Colonic mucosa (tissue), 4 donors: Measurements from ENCODE around the gene GTPBP3. TPM values are rescaled to one million over a fixed set of nuclear protein-coding genes. Genes with fewer than 3 reads are reported as not detected.
A peak's percentile ranks its signal among the peaks of the same experiment; 100 is the strongest.
"Not testable (repeated sequence)": the region's sequence is repeated elsewhere in the genome, so short reads cannot be mapped to it uniquely, and the experiment has no call there.

Experiments
- DNase-seq: peaks from one replicate; pipeline ENCODE4 v3.0.0-alpha.2; 2020
- H3K27ac ChIP-seq: fragments of 200-600 bp; one replicate; pipeline ENCODE4 v1.8.0; 2021
- H3K27me3 ChIP-seq: fragments of 200-600 bp; one replicate; pipeline ENCODE4 v1.8.0; 2021
- H3K36me3 ChIP-seq: fragments of 200-600 bp; one replicate; pipeline ENCODE4 v1.8.0; 2021
- H3K4me1 ChIP-seq: fragments of 200-600 bp; one replicate; pipeline ENCODE4 v1.8.0; 2021; ENCODE audit warnings: mild to moderate bottlenecking
- H3K4me3 ChIP-seq: fragments of 200-600 bp; one replicate; pipeline ENCODE4 v1.8.0; 2021
- H3K9ac ChIP-seq, 2 donors: one replicate each; pipeline ENCODE4 v1.7.0; 2013; ENCODE audit warnings: control low read depth in 2 of 2, low read depth in 2 of 2, low read length in 2 of 2
- H3K9me3 ChIP-seq: fragments of 200-600 bp; one replicate; pipeline ENCODE4 v1.8.0; 2021
- intact Hi-C: fragments of 100-400 bp; cut with DNase I; formaldehyde crosslinking; loops from one replicate; pipeline ENCODE4 v1.14.1; 2022
- total RNA-seq, 2 donors: library from RNA; stranded (reverse); fragmentation: NEBNext Ultra II Directional in 1 of 2; extraction: Animal tissue kit (Norgen Biotek cat#: 25700) in 1 of 2; gene quantifications; one replicate each; pipeline ENCODE4 v1.2.1, GENCODE V29; 2021
- TF ChIP-seq, protein P1 (sequence below): fragments of 200-600 bp; IDR thresholded peaks from one replicate; pipeline ENCODE4 v1.8.0; 2022; ENCODE audit warnings: antibody characterized with exemption, mild to moderate bottlenecking
- donor health status: healthy.
- donor health status: DM: no; HTN: no; CAD: no.
- donor health status: DM: no; HTN: no; CAD: no.

GTPBP3 gene
- total RNA-seq, 2 donors from 2014 or later: 15.4 to 26.9 TPM

DNA sequence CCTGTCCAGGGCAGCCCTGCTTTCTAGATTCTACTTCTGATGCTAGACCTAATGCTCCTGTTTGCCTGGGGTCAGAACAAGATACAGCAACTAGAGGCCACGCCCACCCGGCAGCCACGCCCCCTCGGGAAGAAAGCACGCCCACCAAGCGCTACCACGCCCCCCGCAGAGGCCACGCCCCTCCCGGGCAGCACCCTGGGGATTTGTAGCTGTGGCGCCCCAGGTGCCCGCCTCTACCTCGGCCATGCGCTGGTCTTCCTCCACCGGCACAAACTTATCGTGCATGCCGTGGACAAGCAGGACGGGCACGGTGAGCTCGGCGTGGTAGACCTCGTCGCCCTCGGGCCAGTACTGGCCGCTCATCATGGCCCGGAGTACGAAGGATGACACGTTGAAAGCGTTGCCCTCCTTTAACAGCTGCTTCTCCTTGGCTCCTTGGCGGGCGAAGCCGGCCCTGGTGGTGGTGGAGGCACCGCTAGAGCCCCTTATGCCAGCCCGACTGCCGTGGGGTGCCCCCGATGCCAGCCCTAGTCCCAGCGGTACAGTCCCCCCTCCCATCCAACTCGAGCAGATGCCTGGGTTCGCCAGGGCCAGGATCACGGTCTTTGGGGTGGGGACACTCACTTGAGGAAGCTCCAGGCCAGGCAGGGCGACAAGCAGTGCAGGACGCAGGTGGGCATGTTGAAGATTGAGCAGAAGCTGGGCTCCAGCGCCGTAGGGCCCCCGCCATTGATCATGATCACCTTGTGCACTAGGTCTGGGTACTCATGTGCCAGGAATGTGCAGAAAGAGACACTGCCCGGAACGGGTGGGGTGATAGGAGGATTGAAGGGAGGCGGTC lies 43.1 kb upstream of the GTPBP3 start:
- no peak overlapping the region for H3K4me3 ChIP-seq
- H3K27me3 ChIP-seq: no peaks in the 10 kb centered on the region
- H3K9ac ChIP-seq: peak overlapping the region in 1 of 2 donors; percentile 24
- no peaks in the 10 kb centered on the region for H3K9me3 ChIP-seq
- no peaks in the 10 kb centered on the region for H3K4me1 ChIP-seq
- intact Hi-C loops: loop anchor here (5.0 to 10.0 kb wide), 2 partner anchors 93 to 171 kb away; partner anchors contain the start of gene NXNL1
- peak; percentile 62 for DNase-seq
- no peak overlapping the region for H3K27ac ChIP-seq
- H3K36me3 ChIP-seq: no peaks in the 10 kb centered on the region
- TF ChIP-seq, protein P1, sequence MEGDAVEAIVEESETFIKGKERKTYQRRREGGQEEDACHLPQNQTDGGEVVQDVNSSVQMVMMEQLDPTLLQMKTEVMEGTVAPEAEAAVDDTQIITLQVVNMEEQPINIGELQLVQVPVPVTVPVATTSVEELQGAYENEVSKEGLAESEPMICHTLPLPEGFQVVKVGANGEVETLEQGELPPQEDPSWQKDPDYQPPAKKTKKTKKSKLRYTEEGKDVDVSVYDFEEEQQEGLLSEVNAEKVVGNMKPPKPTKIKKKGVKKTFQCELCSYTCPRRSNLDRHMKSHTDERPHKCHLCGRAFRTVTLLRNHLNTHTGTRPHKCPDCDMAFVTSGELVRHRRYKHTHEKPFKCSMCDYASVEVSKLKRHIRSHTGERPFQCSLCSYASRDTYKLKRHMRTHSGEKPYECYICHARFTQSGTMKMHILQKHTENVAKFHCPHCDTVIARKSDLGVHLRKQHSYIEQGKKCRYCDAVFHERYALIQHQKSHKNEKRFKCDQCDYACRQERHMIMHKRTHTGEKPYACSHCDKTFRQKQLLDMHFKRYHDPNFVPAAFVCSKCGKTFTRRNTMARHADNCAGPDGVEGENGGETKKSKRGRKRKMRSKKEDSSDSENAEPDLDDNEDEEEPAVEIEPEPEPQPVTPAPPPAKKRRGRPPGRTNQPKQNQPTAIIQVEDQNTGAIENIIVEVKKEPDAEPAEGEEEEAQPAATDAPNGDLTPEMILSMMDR: no peak

DNA sequence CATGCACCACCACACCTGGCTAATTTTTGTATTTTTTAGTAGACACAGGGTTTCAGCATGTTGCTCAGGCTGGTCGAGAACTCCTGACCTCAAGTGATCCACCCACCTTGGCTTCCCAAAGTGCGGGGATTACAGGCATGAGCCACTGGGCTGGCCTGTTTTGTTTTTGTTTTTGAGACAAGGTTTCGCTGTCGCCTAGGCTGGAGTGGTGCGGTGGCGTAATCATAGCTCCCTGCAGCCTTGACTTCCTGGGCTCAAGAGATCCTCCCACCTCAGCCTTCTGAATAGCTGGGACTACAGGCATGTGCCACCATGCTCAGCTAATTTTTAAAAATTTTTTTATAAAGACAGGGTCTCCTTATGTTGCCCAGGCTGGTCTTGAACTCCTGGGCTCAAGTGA lies 41.8 kb upstream of the GTPBP3 start:
- H3K27ac ChIP-seq, H3K4me1 ChIP-seq, H3K36me3 ChIP-seq, DNase-seq, H3K9me3 ChIP-seq, H3K9ac ChIP-seq, H3K4me3 ChIP-seq, H3K27me3 ChIP-seq: not testable (repeated sequence)
- intact Hi-C loops: loop anchor here (10.0 kb wide), 1 partner anchor 169 kb away; the partner anchor contains the start of gene NXNL1

DNA sequence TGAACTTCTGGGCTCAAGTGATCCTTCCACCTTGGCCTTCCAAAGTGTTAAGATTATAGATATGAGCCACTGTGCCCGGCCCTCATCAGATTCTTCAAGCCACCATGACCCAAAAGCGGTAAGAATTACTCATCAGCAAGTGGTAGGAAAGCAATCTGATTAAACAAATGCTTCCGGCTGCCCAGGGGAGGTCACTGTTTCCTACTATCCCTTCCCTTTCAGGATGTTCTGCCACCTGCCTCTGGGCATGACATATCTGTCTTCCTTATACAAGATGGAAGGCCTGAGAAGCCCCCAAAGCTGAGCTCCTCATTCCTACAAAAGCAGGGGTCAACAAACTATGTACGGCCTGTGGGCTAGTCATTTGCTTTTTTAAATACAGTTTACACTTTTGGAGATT lies 41.1 kb upstream of the GTPBP3 start:
- Histone ChIP-seq H3K36me3 (no peaks in the 10 kb centered on the region), H3K4me3 (no peak overlapping the region), H3K27me3 (no peaks in the 10 kb centered on the region), H3K9ac (no peak overlapping the region), H3K9me3 (no peaks in the 10 kb centered on the region), H3K4me1 (no peaks in the 10 kb centered on the region), H3K27ac (no peak overlapping the region)
- no peak for DNase-seq
- TF ChIP-seq, protein P1: no peak
- intact Hi-C loops: loop anchor here (10.0 kb wide), 1 partner anchor 169 kb away; the partner anchor contains the start of gene NXNL1

DNA sequence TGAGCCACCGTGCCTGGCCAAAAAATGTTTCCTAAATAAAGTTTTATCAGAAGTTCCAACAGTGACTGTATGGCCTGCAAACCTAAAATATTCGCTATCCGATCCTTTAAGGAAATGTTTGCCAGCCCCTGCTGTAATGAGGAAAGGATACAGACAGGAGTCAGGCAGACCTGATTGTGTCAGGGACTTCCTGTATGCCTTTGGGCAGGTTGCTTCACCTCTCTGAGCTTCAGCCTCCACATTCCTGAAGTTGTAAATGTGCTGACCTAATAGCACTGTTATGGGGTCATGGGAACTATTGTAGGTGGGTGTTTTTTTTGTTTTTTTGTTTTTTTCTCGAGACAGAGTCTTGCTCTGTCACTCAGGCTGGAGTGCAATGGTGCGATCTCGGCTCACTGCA lies 40.4 kb upstream of the GTPBP3 start:
- intact Hi-C loops: loop anchor here (10.0 kb wide), 1 partner anchor 168 kb away; the partner anchor contains the start of gene NXNL1
- H3K27ac ChIP-seq: no peak overlapping the region
- H3K4me1 ChIP-seq: no peaks in the 10 kb centered on the region
- no peaks in the 10 kb centered on the region for H3K36me3 ChIP-seq
- no peaks in the 10 kb centered on the region for H3K27me3 ChIP-seq
- no peak for DNase-seq
- H3K4me3 ChIP-seq: no peak overlapping the region
- no peak overlapping the region for H3K9ac ChIP-seq
- H3K9me3 ChIP-seq: no peaks in the 10 kb centered on the region
- TF ChIP-seq, protein P1: no peak

DNA sequence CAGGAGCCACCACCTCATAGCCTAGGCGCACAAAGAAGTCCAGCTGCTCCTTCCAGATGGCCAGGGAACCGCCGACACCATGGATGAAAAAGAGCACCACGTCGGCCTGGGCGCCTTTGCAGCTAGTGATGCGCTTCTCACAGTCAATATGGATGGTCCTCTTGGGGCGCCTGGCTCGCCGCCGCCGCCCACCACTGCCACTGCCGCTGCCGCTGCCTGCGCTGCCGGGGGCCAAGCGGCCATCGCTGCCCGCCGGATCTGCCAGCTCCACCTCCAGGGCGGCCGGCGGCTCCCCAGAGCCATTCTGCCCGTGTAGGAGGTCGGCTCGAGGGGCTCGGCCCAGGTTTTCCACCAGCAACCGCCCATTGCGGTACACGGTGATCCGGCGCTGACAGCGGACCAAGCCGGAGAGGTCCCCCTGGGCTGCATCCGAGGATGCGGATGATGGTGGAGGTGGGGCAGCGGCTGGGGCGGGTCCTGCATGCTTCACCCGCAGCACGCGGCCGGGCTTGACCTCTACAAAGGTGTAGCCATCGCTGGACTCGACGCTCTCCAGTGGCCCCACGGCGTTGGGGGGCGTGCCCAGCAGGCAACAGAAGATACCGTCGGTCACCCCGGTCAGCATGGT lies 36.2 kb upstream of the GTPBP3 start:
- H3K4me1 ChIP-seq: peaks cover 15% of the 10 kb centered on the region
- H3K27ac ChIP-seq: no peak overlapping the region
- no peak for DNase-seq
- H3K4me3 ChIP-seq: no peak overlapping the region
- TF ChIP-seq, protein P1: no peak
- no peaks in the 10 kb centered on the region for H3K36me3 ChIP-seq
- intact Hi-C loops: no loop called here
- H3K27me3 ChIP-seq: no peaks in the 10 kb centered on the region
- no peak overlapping the region for H3K9ac ChIP-seq
- H3K9me3 ChIP-seq: no peaks in the 10 kb centered on the region
